ENCODE data around the gene RAB24. TPM values are rescaled to one million over a fixed set of nuclear protein-coding genes. Genes with fewer than 3 reads are reported as not detected.
"Not testable (repeated sequence)": the region's sequence is repeated elsewhere in the genome, so short reads cannot be mapped to it uniquely, and the experiment has no call there.

Gene RAB24
- total and polyA plus RNA-seq, 8 donors = 1.8 to 87.2 (median 22.2) TPM

DNA sequence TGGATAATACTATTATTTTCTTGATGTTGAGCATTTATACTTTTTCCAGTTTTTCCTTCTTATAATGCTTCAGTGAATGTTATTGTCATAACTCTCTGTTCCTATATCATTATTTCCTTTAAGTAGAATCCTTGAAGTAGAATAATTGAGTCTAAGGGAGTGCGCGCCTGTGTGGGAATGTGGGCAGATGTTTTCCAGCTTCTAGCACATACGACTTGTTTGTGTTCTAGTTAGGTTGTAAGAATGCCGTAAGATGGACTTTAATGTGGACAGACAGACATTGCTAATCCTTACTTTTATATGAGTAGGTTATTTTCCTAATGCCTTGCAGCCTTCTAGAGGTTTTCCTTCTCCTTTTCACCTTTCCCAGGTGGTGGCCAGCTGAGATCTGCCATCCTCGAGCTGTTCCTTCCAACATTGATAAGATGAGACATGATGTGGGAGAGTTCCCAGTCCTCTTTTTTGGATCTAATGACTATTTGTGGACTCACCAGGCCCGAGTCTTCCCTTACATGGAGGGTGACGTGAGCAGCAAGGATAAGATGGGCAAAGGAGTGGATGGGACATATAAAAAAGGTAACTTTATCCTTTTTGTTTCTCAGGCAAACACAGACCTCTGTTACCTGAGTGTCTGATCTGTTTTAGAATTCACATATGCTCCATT, 34.2 kb downstream of the RAB24 start:
- Histone ChIP-seq H3K27me3 (no peaks in the 10 kb centered on the region), H3K4me1 (peaks cover 0 to 32% (median 7%) of the 10 kb centered on the region in 4 donors), H3K36me3 (peaks cover 43 to 95% (median 89%) of the 10 kb centered on the region in 4 donors), H3K4me3 (no peak overlapping the region), H3K9me3 (no peaks in the 10 kb centered on the region), H3K27ac (no peak overlapping the region)
- TF ChIP-seq CTCF (IDR thresholded peaks at IDR 0.05) (no peak), POLR2A (IDR thresholded peaks at IDR 0.05) (no peak), POLR2AphosphoS5 (IDR thresholded peaks at IDR 0.05) (no peak), EP300 (IDR thresholded peaks at IDR 0.05) (no peak)
- DNase-seq = peak in 1 of 2 donors; percentile 19
- intact Hi-C loops (cut with DNase I; ENCODE audit: low total_unique reads) = no loop called here
- WGBS, 5 donors = 93 to 96% (median 95%) methylated on average over 7 of the region's 7 CpGs

DNA sequence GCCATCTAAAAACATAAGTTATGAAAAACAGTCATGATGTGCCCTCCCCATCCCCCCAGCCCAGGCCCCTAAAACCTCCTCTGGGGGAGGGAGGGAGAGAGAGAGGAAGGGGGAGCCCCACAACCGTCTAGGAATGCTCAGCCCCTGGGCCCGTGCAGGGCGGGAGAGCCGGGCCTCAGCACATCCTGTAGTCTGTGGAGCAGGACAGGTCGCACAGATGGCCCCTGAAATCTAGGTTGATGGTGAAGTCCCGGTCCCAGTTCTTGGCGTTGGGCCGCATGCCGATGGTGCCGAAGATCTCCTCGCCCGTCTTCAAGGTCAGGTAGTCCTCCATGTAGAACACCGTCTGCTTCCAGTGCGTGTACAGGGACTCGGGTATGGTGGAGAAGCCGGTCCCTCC, 38.1 kb downstream of the RAB24 start:
- Histone ChIP-seq H3K4me1 (peaks cover 0 to 16% (median 5%) of the 10 kb centered on the region in 4 donors), H3K9me3 (no peaks in the 10 kb centered on the region), H3K27ac (no peak overlapping the region), H3K36me3 (peaks cover 41 to 98% (median 95%) of the 10 kb centered on the region in 4 donors), H3K27me3 (no peaks in the 10 kb centered on the region), H3K4me3 (no peak overlapping the region)
- no peak for DNase-seq
- intact Hi-C loops (cut with DNase I; ENCODE audit: low total_unique reads) = no loop called here
- 92 to 95% (median 93%) methylated on average over 16 of the region's 16 CpGs for WGBS, 5 donors
- no peak for TF ChIP-seq POLR2A (IDR thresholded peaks at IDR 0.05)
- no peak for TF ChIP-seq POLR2AphosphoS5 (IDR thresholded peaks at IDR 0.05)

- intact Hi-C loops (cut with DNase I; ENCODE audit: low total_unique reads) = no loop called here
- no peak overlapping the region for H3K27ac ChIP-seq
These were observed 39.3 kb downstream of the RAB24 start for GRCh38 chr5:177264178-177264577.

DNA sequence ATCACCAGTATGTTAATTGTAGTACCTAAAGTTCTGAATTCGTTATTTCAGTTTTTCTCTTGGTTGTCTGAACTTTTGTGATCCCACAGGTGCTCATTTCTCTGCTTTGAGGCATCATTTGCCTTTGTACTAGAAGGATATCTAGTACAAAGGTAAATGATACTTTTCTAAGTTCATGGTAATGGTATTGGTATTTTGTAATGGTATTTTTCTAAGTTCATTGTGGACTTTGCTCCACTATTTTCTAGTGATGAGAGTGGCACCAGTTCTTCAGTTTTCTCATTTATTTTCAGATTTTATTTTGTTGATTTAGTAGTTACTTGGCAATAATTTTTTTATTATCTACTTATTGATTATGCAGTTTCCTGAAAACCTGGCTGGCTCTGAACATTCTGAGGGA, 42.0 kb downstream of the RAB24 start:
- peaks cover 0 to 16% (median 0%) of the 10 kb centered on the region in 4 donors for H3K4me1 ChIP-seq
- TF ChIP-seq POLR2AphosphoS5 (IDR thresholded peaks at IDR 0.05) (no peak), CTCF (IDR thresholded peaks at IDR 0.05) (no peak), POLR2A (IDR thresholded peaks at IDR 0.05) (no peak), EP300 (IDR thresholded peaks at IDR 0.05) (no peak)
- no peak for DNase-seq
- no peak overlapping the region for H3K27ac ChIP-seq
- intact Hi-C loops (cut with DNase I; ENCODE audit: low total_unique reads) = no loop called here
- no peaks in the 10 kb centered on the region for H3K27me3 ChIP-seq
- 82 to 97% (median 88%) methylated on average over 1 of the region's 1 CpG for WGBS, 5 donors
- peaks cover 39 to 98% (median 95%) of the 10 kb centered on the region in 4 donors for H3K36me3 ChIP-seq
- no peak overlapping the region for H3K4me3 ChIP-seq
- no peaks in the 10 kb centered on the region for H3K9me3 ChIP-seq

More at GRCh38 chr5:177264178-177264577, 39.3 kb downstream of the RAB24 start:
- no peak for DNase-seq
- Histone ChIP-seq H3K4me3 (no peak overlapping the region), H3K27me3 (no peaks in the 10 kb centered on the region), H3K36me3 (peaks cover 32 to 98% (median 95%) of the 10 kb centered on the region in 4 donors), H3K9me3 (no peaks in the 10 kb centered on the region), H3K4me1 (peaks cover 0 to 16% (median 0%) of the 10 kb centered on the region in 4 donors)
- TF ChIP-seq POLR2A (IDR thresholded peaks at IDR 0.05) = no peak
- TF ChIP-seq POLR2AphosphoS5 (IDR thresholded peaks at IDR 0.05) = no peak
- no peak for TF ChIP-seq CTCF (IDR thresholded peaks at IDR 0.05)
- TF ChIP-seq EP300 (IDR thresholded peaks at IDR 0.05) = no peak
- WGBS, 5 donors = 0 to 90% (median 81%) methylated on average over 1 of the region's 1 CpG

DNA sequence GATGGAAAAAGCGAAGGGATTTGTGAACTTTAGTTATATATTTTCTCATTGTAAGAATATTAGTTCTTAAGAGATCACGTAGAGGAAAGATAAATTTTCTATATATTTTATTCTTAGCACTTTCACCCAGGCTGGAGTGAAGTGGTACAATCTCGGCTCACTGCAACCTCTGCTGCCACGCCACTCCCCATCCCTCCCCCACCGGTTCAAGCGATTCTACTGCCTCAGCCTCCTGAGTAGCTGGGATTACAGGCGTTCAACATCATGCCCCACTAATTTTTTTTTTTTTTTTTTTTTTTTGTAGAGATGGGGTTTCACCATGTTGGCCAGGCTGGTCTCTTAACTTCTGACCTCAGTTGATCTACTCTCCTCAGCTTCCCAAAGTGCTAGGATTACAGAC, 42.6 kb downstream of the RAB24 start:
- no peaks in the 10 kb centered on the region for H3K27me3 ChIP-seq
- no peaks in the 10 kb centered on the region for H3K9me3 ChIP-seq
- H3K4me3 ChIP-seq = no peak overlapping the region
- no peak for TF ChIP-seq POLR2AphosphoS5 (IDR thresholded peaks at IDR 0.05)
- TF ChIP-seq CTCF (IDR thresholded peaks at IDR 0.05) = no peak
- TF ChIP-seq EP300 (IDR thresholded peaks at IDR 0.05) = no peak
- TF ChIP-seq POLR2A (IDR thresholded peaks at IDR 0.05) = no peak
- peaks cover 0 to 16% (median 0%) of the 10 kb centered on the region in 4 donors for H3K4me1 ChIP-seq
- intact Hi-C loops (cut with DNase I; ENCODE audit: low total_unique reads) = no loop called here
- WGBS, 5 donors = 89 to 91% (median 90%) methylated on average over 7 of the region's 7 CpGs
- H3K27ac ChIP-seq = no peak overlapping the region
- DNase-seq = no peak
- H3K36me3 ChIP-seq = peaks cover 35 to 98% (median 93%) of the 10 kb centered on the region in 4 donors

GRCh38 chr5:177258711-177259110, 44.8 kb downstream of the RAB24 start:
- H3K36me3 ChIP-seq = peaks cover 38 to 99% (median 96%) of the 10 kb centered on the region in 4 donors
- H3K27me3 ChIP-seq; H3K27ac ChIP-seq; intact Hi-C loops (cut with DNase I; ENCODE audit: low total_unique reads); H3K4me3 ChIP-seq; H3K4me1 ChIP-seq; H3K9me3 ChIP-seq; DNase-seq: not testable (repeated sequence)
- WGBS, 5 donors = 91 to 97% (median 95%) methylated on average over 7 of the region's 7 CpGs

All from stomach (tissue), 9 donors.